IPS DF 6.9 (cell line): Measurements from ENCODE around the gene ADAMTS13.

ENCODE experiments used
- DNase-seq: peaks from one replicate; pipeline ENCODE4 v3.0.0-alpha.2; 2013; ENCODE audit warnings: low read depth, low spot score
- H3K27ac ChIP-seq: one replicate; pipeline ENCODE4 v1.5.1; 2013; ENCODE audit warnings: low read length, control low read depth
- H3K27me3 ChIP-seq: 2 replicates; pipeline ENCODE4 v1.6.1; 2013; ENCODE audit warnings: mild to moderate bottlenecking, low read length; ENCODE audit not compliant: control insufficient read depth, insufficient read depth
- H3K36me3 ChIP-seq: 2 replicates; pipeline ENCODE4 v1.6.1; 2013; ENCODE audit warnings: low read length; ENCODE audit not compliant: control insufficient read depth, insufficient read depth
- H3K4me1 ChIP-seq: 2 replicates; pipeline ENCODE4 v1.6.1; 2013; ENCODE audit warnings: low read length; ENCODE audit not compliant: control insufficient read depth, insufficient read depth
- H3K4me3 ChIP-seq: 2 replicates; pipeline ENCODE4 v1.5.1; 2013; ENCODE audit warnings: mild to moderate bottlenecking, low read length
- H3K9me3 ChIP-seq: 2 replicates; pipeline ENCODE4 v1.6.1; 2013; ENCODE audit warnings: low read length, inconsistent platforms; ENCODE audit not compliant: control insufficient read depth, insufficient read depth
- WGBS: extraction: QIAGEN DNeasy Blood & Tissue Kit; methylation state at CpG from one replicate; pipeline ENCODE4 v1.1.7; 2013; ENCODE audit warnings: mixed read lengths, missing lambda C conversion rate; ENCODE audit not compliant: insufficient read length, insufficient coverage; 5-methylcytosine and 5-hydroxymethylcytosine counted together

ADAMTS13 gene

DNA sequence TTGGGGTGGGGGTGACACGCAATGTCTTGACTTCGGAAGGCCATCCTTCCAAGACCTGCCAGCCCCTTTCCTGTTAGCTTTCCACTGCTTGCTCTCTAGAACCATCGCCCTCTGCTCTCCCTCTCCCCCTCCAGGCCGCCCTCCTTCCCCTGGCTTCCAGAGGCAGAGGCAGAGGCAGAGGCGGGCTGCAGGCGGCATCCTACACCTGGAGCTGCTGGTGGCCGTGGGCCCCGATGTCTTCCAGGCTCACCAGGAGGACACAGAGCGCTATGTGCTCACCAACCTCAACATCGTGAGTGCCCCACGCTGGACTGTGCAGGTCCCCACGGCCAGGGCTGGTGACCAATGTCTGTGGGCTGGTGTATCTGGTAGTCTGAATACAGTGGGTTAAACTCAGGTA, 2.0 kb downstream of the ADAMTS13 start:
- H3K4me3 ChIP-seq, result no peak overlapping the region
- H3K9me3 ChIP-seq, result no peaks in the 10 kb centered on the region
- no peaks in the 10 kb centered on the region for H3K27me3 ChIP-seq
- WGBS, result no CpG with 5 or more reads among the region's 12 CpGs
- no peak overlapping the region for H3K27ac ChIP-seq
- H3K36me3 ChIP-seq, result 0 out of 2 replicates have a peak, but pooled peaks cover 3% of the 10 kb centered on the region
- peaks cover 4% of the 10 kb centered on the region; the same call in 1 of the 2 replicates for H3K4me1 ChIP-seq
- DNase-seq, result no peak

DNA sequence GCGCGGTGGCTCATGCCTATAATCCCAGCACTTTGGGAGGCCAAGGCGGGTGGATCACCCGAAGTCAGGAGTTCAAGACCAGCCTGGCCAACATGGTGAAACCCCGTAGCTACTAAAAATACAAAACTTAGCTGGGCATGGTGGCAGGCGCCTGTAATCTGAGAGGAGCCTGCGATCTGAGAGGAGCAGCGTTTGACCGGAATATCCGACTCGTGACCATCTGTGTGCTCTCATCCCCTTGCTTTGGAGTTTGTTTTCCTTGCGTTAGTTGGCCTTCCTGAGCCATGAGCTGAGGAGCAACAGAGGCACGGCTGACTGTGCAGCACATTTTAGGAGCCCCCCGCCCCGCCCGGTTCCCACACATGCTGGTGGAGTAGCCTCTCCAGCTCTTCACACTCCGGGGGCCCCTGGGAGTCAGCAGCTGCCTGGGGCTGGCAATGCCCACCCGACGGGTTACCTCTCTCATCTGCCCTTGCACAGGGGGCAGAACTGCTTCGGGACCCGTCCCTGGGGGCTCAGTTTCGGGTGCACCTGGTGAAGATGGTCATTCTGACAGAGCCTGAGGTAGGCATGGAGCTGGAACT, 3.0 kb downstream of the ADAMTS13 start:
- no CpG with 5 or more reads among the region's 22 CpGs for WGBS

GRCh38 chr9:133426011-133426410, 3.8 kb downstream of the ADAMTS13 start:
- Histone ChIP-seq H3K27ac (no peak overlapping the region), H3K27me3 (no peaks in the 10 kb centered on the region), H3K9me3 (no peaks in the 10 kb centered on the region), H3K4me1 (peaks cover 4% of the 10 kb centered on the region; the same call in 1 of the 2 replicates), H3K36me3 (0 out of 2 replicates have a peak, but pooled peaks cover 3% of the 10 kb centered on the region), H3K4me3 (no peak overlapping the region)
- no peak for DNase-seq
- no CpG with 5 or more reads among the region's 11 CpGs for WGBS

More for the DNA sequence above, 3.0 kb downstream of the ADAMTS13 start:
- Histone ChIP-seq H3K27ac (no peak overlapping the region), H3K4me1 (peaks cover 4% of the 10 kb centered on the region; the same call in 1 of the 2 replicates), H3K36me3 (0 out of 2 replicates have a peak, but pooled peaks cover 3% of the 10 kb centered on the region), H3K4me3 (no peak overlapping the region), H3K9me3 (no peaks in the 10 kb centered on the region), H3K27me3 (no peaks in the 10 kb centered on the region)
- no peak for DNase-seq

DNA sequence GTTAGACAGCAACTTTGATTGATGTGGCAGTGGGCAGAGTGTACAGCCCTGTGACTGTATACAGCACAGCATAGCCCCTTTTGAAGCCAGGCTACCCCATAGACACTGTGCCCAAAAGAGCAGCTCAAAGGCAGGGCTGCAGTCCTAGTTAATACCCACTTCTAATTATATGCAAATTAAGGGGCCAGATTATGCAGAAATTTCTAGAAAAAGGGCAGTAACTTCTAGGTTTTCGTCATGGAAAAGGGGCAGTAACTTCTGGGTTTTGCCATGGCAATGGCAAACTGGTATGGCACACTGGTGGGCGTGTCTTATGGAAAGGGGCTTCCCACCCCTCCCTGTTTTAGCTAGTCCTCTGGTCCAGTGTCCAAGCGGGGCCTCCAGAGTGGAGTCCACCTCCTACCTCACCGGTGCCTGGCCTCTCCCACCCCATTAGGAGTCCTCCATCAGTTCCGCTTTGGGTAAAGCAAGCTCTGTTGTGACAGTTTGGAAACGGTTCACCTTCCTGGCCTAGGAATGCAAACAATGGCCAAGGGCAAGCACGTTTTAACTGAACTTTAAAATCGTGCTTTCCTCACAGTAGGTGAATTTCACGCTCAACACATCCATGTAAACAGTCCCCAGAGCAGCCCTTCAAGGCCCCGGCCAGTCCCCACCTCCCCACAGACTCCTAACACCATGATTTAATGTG, 5.6 kb downstream of the ADAMTS13 start:
- no peaks in the 10 kb centered on the region for H3K9me3 ChIP-seq
- H3K27ac ChIP-seq, result no peak overlapping the region
- no peaks in the 10 kb centered on the region for H3K27me3 ChIP-seq
- H3K36me3 ChIP-seq, result 0 out of 2 replicates have a peak, but pooled peaks cover 3% of the 10 kb centered on the region
- no CpG with 5 or more reads among the region's 10 CpGs for WGBS
- H3K4me3 ChIP-seq, result peak overlapping the region; percentile 61; the same call in 1 of the 2 replicates
- no peak for DNase-seq
- H3K4me1 ChIP-seq, result peaks cover 3% of the 10 kb centered on the region; the same call in 1 of the 2 replicates

DNA sequence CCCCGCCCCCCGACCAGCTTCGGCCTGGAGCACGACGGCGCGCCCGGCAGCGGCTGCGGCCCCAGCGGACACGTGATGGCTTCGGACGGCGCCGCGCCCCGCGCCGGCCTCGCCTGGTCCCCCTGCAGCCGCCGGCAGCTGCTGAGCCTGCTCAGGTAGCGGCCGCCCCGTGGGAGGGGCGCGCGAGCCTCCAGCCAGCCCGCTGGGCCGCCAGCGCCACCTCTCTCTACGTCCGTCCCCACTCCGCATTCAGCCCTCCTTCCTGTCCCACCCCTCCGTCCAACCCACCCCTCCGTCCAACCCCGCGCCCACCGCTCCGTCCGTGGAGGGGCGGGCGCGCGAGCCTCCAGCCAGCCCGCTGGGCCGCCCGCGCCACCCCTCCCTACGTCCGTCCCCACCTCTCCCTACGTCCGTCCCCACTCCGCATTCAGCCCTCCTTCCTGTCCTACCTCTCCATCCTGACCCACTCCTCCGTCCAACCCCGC, 6.5 kb downstream of the ADAMTS13 start:
- no peak for DNase-seq
- WGBS, result no CpG with 5 or more reads among the region's 57 CpGs
- Histone ChIP-seq H3K36me3 (0 out of 2 replicates have a peak, but pooled peaks cover 3% of the 10 kb centered on the region), H3K9me3 (no peaks in the 10 kb centered on the region), H3K27me3 (no peaks in the 10 kb centered on the region), H3K4me3 (peak overlapping the region; percentile 61; the same call in 1 of the 2 replicates), H3K27ac (no peak overlapping the region), H3K4me1 (peaks cover 3% of the 10 kb centered on the region; the same call in 1 of the 2 replicates)

DNA sequence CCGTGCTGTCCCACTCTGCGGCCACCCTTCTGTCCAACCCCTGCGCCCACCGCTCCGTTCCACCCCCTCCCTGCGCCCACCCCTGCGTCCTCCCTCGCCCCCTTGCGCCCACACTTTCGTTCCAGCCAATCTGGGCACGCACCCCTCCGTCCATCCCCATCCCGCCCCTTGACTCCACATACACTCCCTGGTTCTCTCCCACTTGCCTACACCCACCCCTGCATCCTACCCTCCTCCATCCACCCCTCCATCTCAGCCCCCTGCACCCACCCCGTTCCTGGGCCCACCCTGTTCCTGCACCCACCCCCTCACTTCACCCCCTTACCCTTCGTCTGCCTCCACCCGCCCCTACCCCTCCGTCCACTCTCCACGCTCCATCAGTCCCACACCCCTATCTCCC, 7.0 kb downstream of the ADAMTS13 start:
- Histone ChIP-seq H3K9me3 (no peaks in the 10 kb centered on the region), H3K36me3 (0 out of 2 replicates have a peak, but pooled peaks cover 3% of the 10 kb centered on the region), H3K27ac (no peak overlapping the region), H3K27me3 (no peaks in the 10 kb centered on the region), H3K4me1 (peaks cover 3% of the 10 kb centered on the region; the same call in 1 of the 2 replicates), H3K4me3 (peak overlapping the region; percentile 61; the same call in 1 of the 2 replicates)
- no CpG with 5 or more reads among the region's 18 CpGs for WGBS
- DNase-seq, result no peak

- no peaks in the 10 kb centered on the region for H3K9me3 ChIP-seq
- WGBS, result no CpG with 5 or more reads among the region's 49 CpGs
- DNase-seq, result no peak
- peak overlapping the region; percentile 61; the same call in 1 of the 2 replicates for H3K4me3 ChIP-seq
- peaks cover 3% of the 10 kb centered on the region; the same call in 1 of the 2 replicates for H3K4me1 ChIP-seq
- no peak overlapping the region for H3K27ac ChIP-seq
- H3K36me3 ChIP-seq, result 0 out of 2 replicates have a peak, but pooled peaks cover 3% of the 10 kb centered on the region
- H3K27me3 ChIP-seq, result no peaks in the 10 kb centered on the region
These were observed 7.5 kb downstream of the ADAMTS13 start for GRCh38 chr9:133429641-133430161.

DNA sequence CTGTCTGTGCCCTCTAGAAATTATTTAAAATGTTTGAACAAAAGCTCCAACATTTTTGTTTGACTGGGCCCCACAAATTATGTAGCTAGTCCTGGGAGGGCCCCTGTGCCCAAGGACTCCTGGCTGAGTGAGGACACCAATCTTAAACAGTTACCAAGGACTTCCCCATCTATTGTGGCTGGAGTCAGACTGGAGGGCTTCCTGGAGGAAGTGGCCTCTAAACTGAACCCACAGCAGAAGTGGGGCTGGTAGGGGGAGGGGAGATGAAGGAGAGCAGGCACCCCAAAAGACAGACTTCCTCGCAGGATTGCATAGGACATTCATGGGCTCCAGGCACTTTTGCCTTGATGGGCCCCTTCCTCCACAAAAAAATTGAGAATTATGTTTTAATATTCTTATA, 8.1 kb downstream of the ADAMTS13 start:
- DNase-seq, result no peak
- H3K27me3 ChIP-seq, result no peaks in the 10 kb centered on the region
- H3K27ac ChIP-seq, result no peak overlapping the region
- H3K4me1 ChIP-seq, result peaks cover 3% of the 10 kb centered on the region; the same call in 1 of the 2 replicates
- H3K9me3 ChIP-seq, result no peaks in the 10 kb centered on the region
- 0 out of 2 replicates have a peak, but pooled peaks cover 3% of the 10 kb centered on the region for H3K36me3 ChIP-seq
- H3K4me3 ChIP-seq, result no peak overlapping the region; the same call in 1 of the 2 replicates
- WGBS, result no CpG with 5 or more reads among the region's 1 CpG

DNA sequence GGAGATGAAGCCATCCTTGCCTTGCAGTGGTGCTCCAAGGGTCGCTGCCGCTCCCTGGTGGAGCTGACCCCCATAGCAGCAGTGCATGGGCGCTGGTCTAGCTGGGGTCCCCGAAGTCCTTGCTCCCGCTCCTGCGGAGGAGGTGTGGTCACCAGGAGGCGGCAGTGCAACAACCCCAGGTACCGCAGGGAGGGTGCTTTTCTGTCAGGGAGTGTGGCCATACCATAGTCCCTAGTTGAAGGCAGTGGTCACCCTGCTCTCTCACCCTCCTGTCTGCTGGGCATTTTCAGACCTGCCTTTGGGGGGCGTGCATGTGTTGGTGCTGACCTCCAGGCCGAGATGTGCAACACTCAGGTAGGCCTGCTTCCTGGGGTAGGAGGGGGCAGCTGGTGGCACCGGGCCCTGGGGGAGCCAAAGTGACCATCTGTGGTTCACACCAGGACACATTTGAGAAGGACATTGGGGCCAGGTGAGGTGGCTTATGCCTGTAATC, 11.2 kb downstream of the ADAMTS13 start:
- no peaks in the 10 kb centered on the region for H3K36me3 ChIP-seq
- H3K9me3 ChIP-seq, result no peaks in the 10 kb centered on the region
- H3K4me1 ChIP-seq, result no peaks in the 10 kb centered on the region
- no peak for DNase-seq
- WGBS, result no CpG with 5 or more reads among the region's 11 CpGs
- H3K27me3 ChIP-seq, result no peaks in the 10 kb centered on the region
- no peak overlapping the region for H3K27ac ChIP-seq
- H3K4me3 ChIP-seq, result no peak overlapping the region

GRCh38 chr9:133436681-133437080, 14.5 kb downstream of the ADAMTS13 start:
- H3K27ac ChIP-seq, result no peak overlapping the region
- WGBS, result no CpG with 5 or more reads among the region's 16 CpGs
- no peaks in the 10 kb centered on the region for H3K9me3 ChIP-seq
- no peaks in the 10 kb centered on the region for H3K27me3 ChIP-seq
- no peak for DNase-seq
- H3K4me3 ChIP-seq, result no peak overlapping the region
- H3K4me1 ChIP-seq, result no peaks in the 10 kb centered on the region
- no peaks in the 10 kb centered on the region for H3K36me3 ChIP-seq
